Measurements from ENCODE around the gene IP6K3. TPM values are rescaled to one million over a fixed set of nuclear protein-coding genes. Genes with fewer than 3 reads are reported as not detected.

The IP6K3 gene
- total and polyA plus RNA-seq, 2 donors (not counting 1 experiment from before 2014, with no cell fraction given) = not detected

DNA sequence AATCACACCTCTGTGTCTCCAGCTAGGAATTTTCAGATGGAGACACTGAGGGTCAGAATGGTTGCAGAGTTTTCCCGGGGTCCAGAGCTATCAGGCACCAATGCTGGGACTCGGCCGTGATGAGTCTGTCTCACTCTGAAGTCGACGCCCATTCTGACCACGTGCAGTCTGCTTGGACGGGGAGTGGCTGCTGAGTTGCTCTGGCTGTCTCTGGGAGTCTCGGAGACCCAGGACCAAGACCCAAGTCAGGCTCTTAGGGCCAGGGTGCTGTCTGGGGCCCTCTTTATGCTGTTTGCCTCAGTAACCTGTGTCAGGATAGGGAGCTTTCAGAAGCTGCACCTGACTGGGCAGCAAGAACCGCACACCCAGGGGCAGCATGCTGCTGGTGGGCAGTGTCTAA, 4.6 kb downstream of the IP6K3 start:
- Mint-ChIP-seq H3K4me3 (no peak overlapping the region), H3K27ac (no peak overlapping the region), H3K9me3 (ENCODE audit: insufficient read depth) (no peaks in the 10 kb centered on the region), H3K27me3 (peaks cover 20% of the 10 kb centered on the region), H3K4me1 (peaks cover 3% of the 10 kb centered on the region)
- no peaks in the 10 kb centered on the region for H4K20me1 ChIP-seq (ENCODE audit: control insufficient read depth, insufficient read depth, low read length, poor library complexity, severe bottlenecking)
- no peak overlapping the region for H3K9ac ChIP-seq (ENCODE audit: low read length)
- H3K79me2 ChIP-seq (ENCODE audit: control insufficient read depth, insufficient read depth, low read length) = no peaks in the 10 kb centered on the region
- DNase-seq (no peak), ATAC-seq (ENCODE audit: low read depth) (no peak)
- H3K27ac ChIP-seq (ENCODE audit: low read length in 2 of 2) = no peak overlapping the region
- 86% methylated on average over 9 of the region's 9 CpGs for WGBS (ENCODE audit: insufficient coverage)
- intact Hi-C loops (cut with micrococcal nuclease) = no loop called here
- H3K36me3 ChIP-seq (replicated peaks in 1 of 2; ENCODE audit: control extremely low read depth in 1 of 2, control insufficient read depth in 1 of 2, extremely low read depth in 1 of 2, insufficient read depth in 2 of 2, low read length in 1 of 2) = no peaks in the 10 kb centered on the region
- H2AFZ ChIP-seq (ENCODE audit: insufficient read depth, low read depth, low read length, poor library complexity, severe bottlenecking) = no peak overlapping the region
- no peaks in the 10 kb centered on the region for H3K9me3 ChIP-seq (ENCODE audit: control extremely low read depth in 1 of 3, control insufficient read depth in 2 of 3, insufficient read depth in 1 of 3, low read length in 2 of 3)
- H3K4me2 ChIP-seq (replicated peaks; ENCODE audit: low read depth, low read length, poor library complexity, severe bottlenecking) = no peak overlapping the region
- H3K27me3 ChIP-seq (replicated peaks in 1 of 4; ENCODE audit: control extremely low read depth in 1 of 4, control insufficient read depth in 3 of 4, insufficient read depth in 4 of 4, low read length in 3 of 4) = peaks cover 0 to 6% (median under 1%) of the 10 kb centered on the region in 4 experiments
- no peak overlapping the region for H3K4me3 ChIP-seq (ENCODE audit: control extremely low read depth in 1 of 5, extremely low read depth in 1 of 5, insufficient read depth in 1 of 5, low read depth in 2 of 5, low read length in 4 of 5)
- H3K4me1 ChIP-seq (ENCODE audit: control insufficient read depth in 2 of 2, insufficient read depth in 2 of 2, low read length in 2 of 2) = peaks cover 0 to 3% of the 10 kb centered on the region in 2 donors
- TF ChIP-seq EZH2 (IDR thresholded peaks at IDR 0.05; ENCODE audit: borderline replicate concordance, insufficient read depth, low read depth, low read length, poor library complexity, severe bottlenecking) = no peak
- TF ChIP-seq, protein P1, sequence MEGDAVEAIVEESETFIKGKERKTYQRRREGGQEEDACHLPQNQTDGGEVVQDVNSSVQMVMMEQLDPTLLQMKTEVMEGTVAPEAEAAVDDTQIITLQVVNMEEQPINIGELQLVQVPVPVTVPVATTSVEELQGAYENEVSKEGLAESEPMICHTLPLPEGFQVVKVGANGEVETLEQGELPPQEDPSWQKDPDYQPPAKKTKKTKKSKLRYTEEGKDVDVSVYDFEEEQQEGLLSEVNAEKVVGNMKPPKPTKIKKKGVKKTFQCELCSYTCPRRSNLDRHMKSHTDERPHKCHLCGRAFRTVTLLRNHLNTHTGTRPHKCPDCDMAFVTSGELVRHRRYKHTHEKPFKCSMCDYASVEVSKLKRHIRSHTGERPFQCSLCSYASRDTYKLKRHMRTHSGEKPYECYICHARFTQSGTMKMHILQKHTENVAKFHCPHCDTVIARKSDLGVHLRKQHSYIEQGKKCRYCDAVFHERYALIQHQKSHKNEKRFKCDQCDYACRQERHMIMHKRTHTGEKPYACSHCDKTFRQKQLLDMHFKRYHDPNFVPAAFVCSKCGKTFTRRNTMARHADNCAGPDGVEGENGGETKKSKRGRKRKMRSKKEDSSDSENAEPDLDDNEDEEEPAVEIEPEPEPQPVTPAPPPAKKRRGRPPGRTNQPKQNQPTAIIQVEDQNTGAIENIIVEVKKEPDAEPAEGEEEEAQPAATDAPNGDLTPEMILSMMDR (IDR thresholded peaks at IDR 0.05) = no peak
- ChIA-PET CTCF (interaction anchor here (3.2 to 4.1 kb wide), 4 partner anchors 13 to 152 kb away, joined by 8 to 27 read pairs (median 16); partner anchors contain the start of gene UQCC2), POLR2A (no interaction called here)

DNA sequence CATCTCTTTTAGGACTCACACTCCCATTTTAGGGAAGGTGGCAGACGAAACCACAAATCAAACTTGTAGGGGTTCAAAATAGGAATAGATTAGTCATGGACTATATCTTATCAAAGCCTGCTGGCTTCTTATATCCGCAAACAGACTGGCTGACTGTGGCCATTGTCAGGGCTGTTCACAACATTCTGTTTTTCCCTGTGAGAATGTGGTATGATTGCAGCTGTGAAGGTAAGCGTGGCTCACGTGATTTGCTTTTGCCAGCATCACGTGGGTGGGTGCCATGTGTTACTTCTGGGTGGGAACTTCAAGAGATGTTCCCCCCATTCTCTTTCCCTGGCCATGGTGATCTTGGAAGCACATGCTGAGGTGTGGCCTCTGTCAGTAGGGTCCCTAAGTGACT, 5.9 kb downstream of the IP6K3 start:
- peaks cover 18% of the 10 kb centered on the region for H3K27me3 Mint-ChIP-seq
- H3K4me1 ChIP-seq (ENCODE audit: control insufficient read depth in 2 of 2, insufficient read depth in 2 of 2, low read length in 2 of 2) = peaks cover 0 to 3% of the 10 kb centered on the region in 2 donors
- H3K36me3 ChIP-seq (replicated peaks in 1 of 2; ENCODE audit: control extremely low read depth in 1 of 2, control insufficient read depth in 1 of 2, extremely low read depth in 1 of 2, insufficient read depth in 2 of 2, low read length in 1 of 2) = no peaks in the 10 kb centered on the region
- no peak overlapping the region for H3K27ac ChIP-seq (ENCODE audit: low read length in 2 of 2)
- H3K4me1 Mint-ChIP-seq = peaks cover 3% of the 10 kb centered on the region
- WGBS (ENCODE audit: insufficient coverage) = 75% methylated on average over 4 of the region's 5 CpGs
- DNase-seq = no peak
- CTCF ChIA-PET = interaction anchor here (0.7 kb wide), 1 partner anchor 1485 kb away, joined by 3 read pairs; no protein-coding TSS in a partner anchor
- no peaks in the 10 kb centered on the region for H4K20me1 ChIP-seq (ENCODE audit: control insufficient read depth, insufficient read depth, low read length, poor library complexity, severe bottlenecking)
- H3K9me3 ChIP-seq (ENCODE audit: control extremely low read depth in 1 of 3, control insufficient read depth in 2 of 3, insufficient read depth in 1 of 3, low read length in 2 of 3) = no peaks in the 10 kb centered on the region
- no peak for ATAC-seq (ENCODE audit: low read depth)
- no peak for TF ChIP-seq EZH2 (IDR thresholded peaks at IDR 0.05; ENCODE audit: borderline replicate concordance, insufficient read depth, low read depth, low read length, poor library complexity, severe bottlenecking)
- no peaks in the 10 kb centered on the region for H3K9me3 Mint-ChIP-seq (ENCODE audit: insufficient read depth)
- no peak overlapping the region for H3K4me2 ChIP-seq (replicated peaks; ENCODE audit: low read depth, low read length, poor library complexity, severe bottlenecking)
- no peaks in the 10 kb centered on the region for H3K79me2 ChIP-seq (ENCODE audit: control insufficient read depth, insufficient read depth, low read length)
- H3K9ac ChIP-seq (ENCODE audit: low read length) = no peak overlapping the region
- no peak overlapping the region for H3K4me3 ChIP-seq (ENCODE audit: control extremely low read depth in 1 of 5, extremely low read depth in 1 of 5, insufficient read depth in 1 of 5, low read depth in 2 of 5, low read length in 4 of 5)
- H2AFZ ChIP-seq (ENCODE audit: insufficient read depth, low read depth, low read length, poor library complexity, severe bottlenecking) = no peak overlapping the region
- no peak overlapping the region for H3K27ac Mint-ChIP-seq
- POLR2A ChIA-PET = no interaction called here
- peaks cover 0 to 6% (median 0%) of the 10 kb centered on the region in 4 experiments for H3K27me3 ChIP-seq (replicated peaks in 1 of 4; ENCODE audit: control extremely low read depth in 1 of 4, control insufficient read depth in 3 of 4, insufficient read depth in 4 of 4, low read length in 3 of 4)
- no peak overlapping the region for H3K4me3 Mint-ChIP-seq
- intact Hi-C loops (cut with micrococcal nuclease) = no loop called here
